CD14-positive monocyte (primary cell): ENCODE results near the gene TTC3. TPM values are rescaled to one million over a fixed set of nuclear protein-coding genes. Genes with fewer than 3 reads are reported as not detected.

Source experiments
- DNase-seq, 3 donors: peaks; one replicate each; pipeline ENCODE4 v3.0.0-alpha.2; 2011 to 2022
- H2AFZ ChIP-seq: 2 replicates; pipeline ENCODE4 v1.6.0; 2012; ENCODE audit warnings: mild to moderate bottlenecking, low read depth, low read length, inconsistent platforms; ENCODE audit not compliant: insufficient read depth, poor library complexity, severe bottlenecking
- H3K27ac ChIP-seq, 2 donors: 1 replicate in 1 of 2; 2 replicates in 1 of 2; pipeline ENCODE4 v1.5.1; 2012 to 2013; ENCODE audit warnings: low read length in 2 of 2, control low read depth in 1 of 2, inconsistent platforms in 1 of 2, low read depth in 1 of 2, mild to moderate bottlenecking in 1 of 2
- H3K27me3 ChIP-seq, 2 donors: one replicate each; pipeline versions ENCODE4 v1.6.0 to v1.6.1; 2011 to 2013; ENCODE audit warnings: low read length in 2 of 2; ENCODE audit not compliant: control insufficient read depth in 2 of 2, insufficient read depth in 2 of 2
- H3K36me3 ChIP-seq, 2 donors: replicated peaks in 1 of 2; 1 replicate in 1 of 2; 2 replicates in 1 of 2; pipeline versions ENCODE4 v1.5.1 to v1.6.1; 2012 to 2013; ENCODE audit warnings: low read length in 2 of 2, control low read depth in 1 of 2, inconsistent platforms in 1 of 2, mild to moderate bottlenecking in 1 of 2; ENCODE audit not compliant: insufficient read depth in 2 of 2, control insufficient read depth in 1 of 2
- H3K4me1 ChIP-seq, 2 donors: 1 replicate in 1 of 2; 2 replicates in 1 of 2; pipeline versions ENCODE4 v1.5.1 to v1.6.1; 2012 to 2013; ENCODE audit warnings: low read length in 2 of 2, control low read depth in 1 of 2, inconsistent platforms in 1 of 2, mild to moderate bottlenecking in 1 of 2, moderate library complexity in 1 of 2; ENCODE audit not compliant: insufficient read depth in 2 of 2, control insufficient read depth in 1 of 2
- H3K4me2 ChIP-seq: replicated peaks from 2 replicates; pipeline ENCODE3; 2012; ENCODE audit warnings: low read length, moderate library complexity, mild to moderate bottlenecking; ENCODE audit not compliant: poor library complexity, severe bottlenecking; ENCODE audit errors: extremely low read depth
- H3K4me3 ChIP-seq, 3 experiments: fragments of 200-600 bp in 1 of 3; sonication (generic) in 1 of 3; replicated peaks in 1 of 3; 1 replicate in 2 of 3; 2 replicates in 1 of 3; pipeline ENCODE4 v1.5.1; 2011 to 2013; ENCODE audit warnings: low read length in 3 of 3, mild to moderate bottlenecking in 3 of 3, control low read depth in 2 of 3, low read depth in 2 of 3, inconsistent platforms in 1 of 3, moderate library complexity in 1 of 3
- H3K79me2 ChIP-seq: 2 replicates; pipeline ENCODE4 v1.6.0; 2012; ENCODE audit warnings: mild to moderate bottlenecking, control low read depth, inconsistent platforms, low read length, moderate library complexity; ENCODE audit not compliant: insufficient read depth
- H3K9ac ChIP-seq: 2 replicates; pipeline ENCODE4 v1.6.0; 2017; ENCODE audit warnings: low read length, mild to moderate bottlenecking; ENCODE audit not compliant: insufficient read depth, poor library complexity, severe bottlenecking
- H3K9me3 ChIP-seq, 2 donors: replicated peaks in 1 of 2; 1 replicate in 1 of 2; 2 replicates in 1 of 2; pipeline versions ENCODE4 v1.5.1 to v1.6.1; 2012 to 2013; ENCODE audit warnings: low read length in 2 of 2, control low read depth in 1 of 2; ENCODE audit not compliant: control insufficient read depth in 1 of 2, insufficient read depth in 1 of 2
- H4K20me1 ChIP-seq: 2 replicates; pipeline ENCODE4 v1.6.0; 2012; ENCODE audit warnings: mild to moderate bottlenecking, low read length, control low read depth, moderate library complexity; ENCODE audit not compliant: insufficient read depth
- H3K27ac Mint-ChIP-seq, 7 donors: one replicate each; pipeline ENCODE4 v1.8.0; 2020; ENCODE audit warnings: mild to moderate bottlenecking in 7 of 7, mixed read lengths in 7 of 7, moderate library complexity in 6 of 7, inconsistent platforms in 2 of 7
- H3K27me3 Mint-ChIP-seq, 3 donors: one replicate each; pipeline ENCODE4 v1.8.0; 2021 to 2022; ENCODE audit warnings: low read depth in 3 of 3, mild to moderate bottlenecking in 3 of 3, mixed read lengths in 3 of 3, moderate library complexity in 3 of 3, inconsistent platforms in 1 of 3
- H3K36me3 Mint-ChIP-seq, 2 donors: one replicate each; pipeline ENCODE4 v1.8.0; 2020; ENCODE audit warnings: mixed read lengths in 2 of 2, inconsistent platforms in 1 of 2, mild to moderate bottlenecking in 1 of 2
- H3K4me1 Mint-ChIP-seq: one replicate; pipeline ENCODE4 v1.8.0; 2020; ENCODE audit warnings: mild to moderate bottlenecking, mixed read lengths
- H3K4me3 Mint-ChIP-seq, 2 donors: one replicate each; pipeline ENCODE4 v1.8.0; 2020; ENCODE audit warnings: mild to moderate bottlenecking in 2 of 2, mixed read lengths in 2 of 2, moderate library complexity in 1 of 2
- H3K9me3 Mint-ChIP-seq, 7 donors: one replicate each; pipeline ENCODE4 v1.8.0; 2020 to 2022; ENCODE audit warnings: mixed read lengths in 7 of 7, mild to moderate bottlenecking in 6 of 7, moderate library complexity in 6 of 7, inconsistent platforms in 2 of 7
- CTCF ChIP-seq: fragments of 200-600 bp; IDR thresholded peaks from one replicate; pipeline ENCODE4 v1.8.0; 2022; ENCODE audit warnings: antibody characterized with exemption, mild to moderate bottlenecking
- WGBS: methylation state at CpG from one replicate; pipeline ENCODE4 v1.1.5; 2013; ENCODE audit warnings: missing lambda C conversion rate; ENCODE audit not compliant: insufficient coverage; 5-methylcytosine and 5-hydroxymethylcytosine counted together
- intact Hi-C, 2 donors: fragments of 100-400 bp; cut with micrococcal nuclease; formaldehyde crosslinking; loops; one replicate each; pipeline versions ENCODE4 v1.15.0 to v1.15.1; 2023
- polyA plus RNA-seq, 3 donors: library from polyadenylated mRNA; depleted of rRNA in 1 of 3; unstranded in 2 of 3; stranded (reverse) in 1 of 3; fragments of 300-500 nt in 2 of 3; fragments of >200 nt in 1 of 3; fragmentation: Illumina TruSeq in 2 of 3; gene quantifications; 1 replicate in 2 of 3; 2 replicates in 1 of 3; pipeline ENCODE4 v1.2.3, GENCODE V29; 2012 to 2021

The TTC3 gene
- polyA plus RNA-seq, 3 donors: 9.6 to 35.4 (median 17.9) TPM

- Histone ChIP-seq H3K4me3 (no peak overlapping the region), H3K4me2 (no peak overlapping the region), H3K79me2 (no peaks in the 10 kb centered on the region), H3K36me3 (peaks cover 34 to 79% of the 10 kb centered on the region in 2 donors), H2AFZ (no peak overlapping the region), H3K9ac (no peak overlapping the region), H3K9me3 (no peaks in the 10 kb centered on the region), H4K20me1 (no peaks in the 10 kb centered on the region), H3K4me1 (no peaks in the 10 kb centered on the region), H3K27me3 (no peaks in the 10 kb centered on the region), H3K27ac (no peak overlapping the region)
- TF ChIP-seq CTCF: no peak
- intact Hi-C loops: no loop called here
- Mint-ChIP-seq H3K4me3 (no peak overlapping the region), H3K27ac (no peak overlapping the region), H3K4me1 (no peaks in the 10 kb centered on the region), H3K9me3 (no peaks in the 10 kb centered on the region), H3K36me3 (peaks cover 72 to 80% of the 10 kb centered on the region in 2 donors), H3K27me3 (no peaks in the 10 kb centered on the region)
- DNase-seq: no peak
Measured at GRCh38 chr21:37149411-37149810, 76.4 kb downstream of the TTC3 start.

GRCh38 chr21:37153196-37153934 is 80.3 kb downstream of the TTC3 start:
- no peak for TF ChIP-seq CTCF
- no peak for DNase-seq
- no peak overlapping the region for H3K27ac Mint-ChIP-seq
- H3K4me3 Mint-ChIP-seq: no peak overlapping the region
- Histone ChIP-seq H3K4me2 (no peak overlapping the region), H3K27me3 (no peaks in the 10 kb centered on the region), H3K27ac (no peak overlapping the region), H3K9ac (no peak overlapping the region), H3K4me1 (no peaks in the 10 kb centered on the region), H3K36me3 (peaks cover 40 to 75% of the 10 kb centered on the region in 2 donors), H3K9me3 (no peaks in the 10 kb centered on the region), H3K4me3 (no peak overlapping the region), H2AFZ (no peak overlapping the region), H4K20me1 (no peaks in the 10 kb centered on the region), H3K79me2 (no peaks in the 10 kb centered on the region)
- H3K27me3 Mint-ChIP-seq: no peaks in the 10 kb centered on the region
- peaks cover 68 to 77% of the 10 kb centered on the region in 2 donors for H3K36me3 Mint-ChIP-seq
- WGBS: no CpG with 5 or more reads among the region's 4 CpGs
- no peaks in the 10 kb centered on the region for H3K9me3 Mint-ChIP-seq
- intact Hi-C loops: no loop called here
- H3K4me1 Mint-ChIP-seq: no peaks in the 10 kb centered on the region
